HepG2 (cell line): ENCODE measurements around the gene GDPD4. TPM values are rescaled to one million over a fixed set of nuclear protein-coding genes. Genes with fewer than 3 reads are reported as not detected.

Experiments
- BRCA1 ChIP-seq: sonication (generic); formaldehyde crosslinking; IDR thresholded peaks from 2 replicates; pipeline ENCODE4 v1.4.0; 2020; ENCODE audit warnings: missing genetic modification reagents
- ELF1 ChIP-seq: sonication (generic); formaldehyde crosslinking; IDR thresholded peaks from 2 replicates; pipeline ENCODE4 v1.4.0; 2020; ENCODE audit warnings: missing genetic modification reagents
- GFI1 ChIP-seq: sonication (generic); formaldehyde crosslinking; IDR thresholded peaks from 2 replicates; pipeline ENCODE4 v1.5.0; 2020; ENCODE audit warnings: missing genetic modification reagents, mild to moderate bottlenecking, borderline replicate concordance
- GLI4 ChIP-seq: sonication (generic); formaldehyde crosslinking; IDR thresholded peaks from 2 replicates; pipeline ENCODE4 v1.5.1; 2020; ENCODE audit warnings: missing genetic modification reagents, mild to moderate bottlenecking, moderate library complexity, borderline replicate concordance
- GZF1 ChIP-seq: sonication (generic); formaldehyde crosslinking; IDR thresholded peaks from 2 replicates; pipeline ENCODE4 v1.5.1; 2020; ENCODE audit warnings: mild to moderate bottlenecking, missing genetic modification reagents
- HDAC1 ChIP-seq: sonication (generic); formaldehyde crosslinking; IDR thresholded peaks from 2 replicates; pipeline ENCODE4 v1.5.1; 2020; ENCODE audit warnings: mild to moderate bottlenecking, missing genetic modification reagents
- HNRNPH1 ChIP-seq: fragments of 200-400 bp; formaldehyde crosslinking; optimal IDR thresholded peaks from 2 replicates; pipeline ENCODE3; 2017; ENCODE audit warnings: mild to moderate bottlenecking, low read depth, low read length
- KLF11 ChIP-seq: IDR thresholded peaks from 2 replicates; pipeline ENCODE4 v1.6.1; 2016; ENCODE audit warnings: missing compliant biosample characterization
- SIX4 ChIP-seq: sonication (generic); formaldehyde crosslinking; IDR thresholded peaks from 2 replicates; pipeline ENCODE4 v1.4.0; 2020; ENCODE audit warnings: missing genetic modification reagents
- SMAD3 ChIP-seq: sonication (generic); formaldehyde crosslinking; IDR thresholded peaks from 2 replicates; pipeline ENCODE4 v1.4.0; 2020; ENCODE audit warnings: missing genetic modification reagents
- SNRNP70 ChIP-seq: fragments of 200-400 bp; formaldehyde crosslinking; IDR thresholded peaks from 2 replicates; pipeline ENCODE4 v1.6.1; 2017; ENCODE audit warnings: mild to moderate bottlenecking, low read depth, low read length, moderate library complexity
- SSRP1 ChIP-seq: IDR thresholded peaks from 2 replicates; pipeline ENCODE4 v1.6.1; 2016; ENCODE audit warnings: control low read depth
- ZFAT ChIP-seq: sonication (generic); formaldehyde crosslinking; conservative IDR thresholded peaks from 2 replicates; pipeline ENCODE4 v1.8.1; 2023; ENCODE audit warnings: missing genetic modification reagents, inconsistent platforms
- ZFP37 ChIP-seq: sonication (generic); formaldehyde crosslinking; IDR thresholded peaks from 2 replicates; pipeline ENCODE4 v1.4.0; 2020; ENCODE audit warnings: missing genetic modification reagents, borderline replicate concordance
- ZNF430 ChIP-seq: sonication (generic); formaldehyde crosslinking; IDR thresholded peaks from 2 replicates; pipeline ENCODE4 v1.9.0; 2021; ENCODE audit warnings: mild to moderate bottlenecking, missing genetic modification reagents
- ZNF441 ChIP-seq: sonication (generic); formaldehyde crosslinking; IDR thresholded peaks from 2 replicates; pipeline ENCODE4 v1.7.0; 2021; ENCODE audit warnings: missing genetic modification reagents, borderline replicate concordance
- polyA plus RNA-seq, 8 experiments: library from polyadenylated mRNA; depleted of rRNA in 3 of 8; stranded (reverse) in 7 of 8; unstranded in 1 of 8; fragments of >200 nt; fragmentation: Illumina TruSeq in 4 of 8; extraction: Trizol in 4 of 8; gene quantifications; 2 replicates each; pipeline versions ENCODE4 v1.2.1 to v1.2.3, GENCODE V29; 2011 to 2016; ENCODE audit warnings: low read depth in 4 of 8, missing spikeins in 1 of 8, mixed read lengths in 1 of 8; ENCODE audit not compliant: insufficient read depth in 1 of 8
- total RNA-seq, 5 experiments: library from RNA; depleted of rRNA; stranded (reverse); fragments of >200 nt; fragmentation: Illumina TruSeq; extraction: Trizol; gene quantifications; 2 replicates each; pipeline ENCODE4 v1.2.3, GENCODE V29; 2016; ENCODE audit warnings: low read depth in 1 of 5
- TF ChIP-seq, protein P1 (sequence below): sonication (generic); formaldehyde crosslinking; IDR thresholded peaks from 2 replicates; pipeline ENCODE4 v1.4.0; 2020; ENCODE audit warnings: missing genetic modification reagents
- TF ChIP-seq, protein P2 (sequence below): sonication (generic); formaldehyde crosslinking; IDR thresholded peaks from 2 replicates; pipeline ENCODE4 v1.8.1; 2023; ENCODE audit warnings: missing genetic modification reagents, mild to moderate bottlenecking, borderline replicate concordance
- TF ChIP-seq, protein P3 (sequence below): sonication (generic); formaldehyde crosslinking; IDR thresholded peaks from 2 replicates; pipeline ENCODE4 v1.4.0; 2020; ENCODE audit warnings: mild to moderate bottlenecking, missing genetic modification reagents
- TF ChIP-seq, protein P4 (sequence below): sonication (generic); formaldehyde crosslinking; IDR thresholded peaks from 2 replicates; pipeline ENCODE4 v1.4.0; 2020; ENCODE audit warnings: missing genetic modification reagents

GDPD4 gene
- total and polyA plus RNA-seq, 2 of the 13 experiments (the other 11 are each of a cell fraction or from before 2014, with no cell fraction given): not detected

DNA sequence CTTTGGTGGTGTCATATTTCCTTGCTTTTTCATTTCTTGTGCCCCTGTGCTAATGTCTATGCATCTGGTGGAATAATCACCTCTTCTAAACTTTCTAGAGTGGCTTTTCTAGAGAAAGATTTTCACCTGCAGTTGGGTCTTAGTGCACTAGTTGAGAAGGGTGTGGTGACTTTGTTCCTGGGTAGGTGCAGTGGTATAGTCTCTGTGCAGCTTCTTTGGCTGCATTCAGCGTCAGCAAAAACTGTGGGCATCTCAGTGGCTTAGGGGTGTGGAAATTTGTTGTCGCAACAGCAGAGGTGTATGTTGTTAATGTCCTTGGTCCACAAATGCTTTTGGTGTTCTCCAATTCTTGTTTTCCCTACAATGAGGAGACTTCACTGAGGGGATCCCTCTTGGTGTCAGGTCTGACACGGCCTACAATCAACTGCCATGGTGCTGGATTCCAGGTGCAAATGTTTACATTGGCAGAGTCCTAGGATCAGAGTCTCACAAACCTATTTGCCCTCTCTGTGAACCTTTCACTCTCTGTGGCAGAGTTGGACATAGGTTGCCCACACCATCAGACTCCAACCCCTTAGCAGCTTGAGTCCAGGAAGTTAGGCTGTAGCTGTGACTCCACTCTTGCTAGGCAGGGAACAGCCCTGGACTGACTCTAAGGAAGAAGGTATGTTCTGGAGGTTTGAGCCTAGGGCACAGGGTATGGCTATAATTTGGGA lies 48.8 kb downstream of the GDPD4 start (continued):
- TF ChIP-seq, protein P1, sequence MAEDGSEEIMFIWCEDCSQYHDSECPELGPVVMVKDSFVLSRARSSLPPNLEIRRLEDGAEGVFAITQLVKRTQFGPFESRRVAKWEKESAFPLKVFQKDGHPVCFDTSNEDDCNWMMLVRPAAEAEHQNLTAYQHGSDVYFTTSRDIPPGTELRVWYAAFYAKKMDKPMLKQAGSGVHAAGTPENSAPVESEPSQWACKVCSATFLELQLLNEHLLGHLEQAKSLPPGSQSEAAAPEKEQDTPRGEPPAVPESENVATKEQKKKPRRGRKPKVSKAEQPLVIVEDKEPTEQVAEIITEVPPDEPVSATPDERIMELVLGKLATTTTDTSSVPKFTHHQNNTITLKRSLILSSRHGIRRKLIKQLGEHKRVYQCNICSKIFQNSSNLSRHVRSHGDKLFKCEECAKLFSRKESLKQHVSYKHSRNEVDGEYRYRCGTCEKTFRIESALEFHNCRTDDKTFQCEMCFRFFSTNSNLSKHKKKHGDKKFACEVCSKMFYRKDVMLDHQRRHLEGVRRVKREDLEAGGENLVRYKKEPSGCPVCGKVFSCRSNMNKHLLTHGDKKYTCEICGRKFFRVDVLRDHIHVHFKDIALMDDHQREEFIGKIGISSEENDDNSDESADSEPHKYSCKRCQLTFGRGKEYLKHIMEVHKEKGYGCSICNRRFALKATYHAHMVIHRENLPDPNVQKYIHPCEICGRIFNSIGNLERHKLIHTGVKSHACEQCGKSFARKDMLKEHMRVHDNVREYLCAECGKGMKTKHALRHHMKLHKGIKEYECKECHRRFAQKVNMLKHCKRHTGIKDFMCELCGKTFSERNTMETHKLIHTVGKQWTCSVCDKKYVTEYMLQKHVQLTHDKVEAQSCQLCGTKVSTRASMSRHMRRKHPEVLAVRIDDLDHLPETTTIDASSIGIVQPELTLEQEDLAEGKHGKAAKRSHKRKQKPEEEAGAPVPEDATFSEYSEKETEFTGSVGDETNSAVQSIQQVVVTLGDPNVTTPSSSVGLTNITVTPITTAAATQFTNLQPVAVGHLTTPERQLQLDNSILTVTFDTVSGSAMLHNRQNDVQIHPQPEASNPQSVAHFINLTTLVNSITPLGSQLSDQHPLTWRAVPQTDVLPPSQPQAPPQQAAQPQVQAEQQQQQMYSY (CRISPR knock-in tag): no peak
- TF ChIP-seq SIX4 (CRISPR knock-in tag) (no peak), BRCA1 (no peak), HDAC1 (CRISPR knock-in tag) (peak; percentile 34; the same call in 1 of the 2 replicates), ZFAT (no peak), GFI1 (CRISPR knock-in tag) (no peak), SMAD3 (CRISPR knock-in tag) (no peak), GLI4 (CRISPR knock-in tag) (no peak), HNRNPH1 (no peak), ZFP37 (no peak), ZNF441 (CRISPR knock-in tag) (peak; percentile 69; the same call in 1 of the 2 replicates), ELF1 (peak; percentile 41; the same call in 1 of the 2 replicates), SSRP1 (CRISPR knock-in tag) (no peak), KLF11 (CRISPR knock-in tag) (no peak), SNRNP70 (no peak), GZF1 (CRISPR knock-in tag) (no peak), ZNF430 (CRISPR knock-in tag) (no peak)
- TF ChIP-seq, protein P2, sequence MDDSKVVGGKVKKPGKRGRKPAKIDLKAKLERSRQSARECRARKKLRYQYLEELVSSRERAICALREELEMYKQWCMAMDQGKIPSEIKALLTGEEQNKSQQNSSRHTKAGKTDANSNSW (CRISPR knock-in tag): no peak
- TF ChIP-seq, protein P3, sequence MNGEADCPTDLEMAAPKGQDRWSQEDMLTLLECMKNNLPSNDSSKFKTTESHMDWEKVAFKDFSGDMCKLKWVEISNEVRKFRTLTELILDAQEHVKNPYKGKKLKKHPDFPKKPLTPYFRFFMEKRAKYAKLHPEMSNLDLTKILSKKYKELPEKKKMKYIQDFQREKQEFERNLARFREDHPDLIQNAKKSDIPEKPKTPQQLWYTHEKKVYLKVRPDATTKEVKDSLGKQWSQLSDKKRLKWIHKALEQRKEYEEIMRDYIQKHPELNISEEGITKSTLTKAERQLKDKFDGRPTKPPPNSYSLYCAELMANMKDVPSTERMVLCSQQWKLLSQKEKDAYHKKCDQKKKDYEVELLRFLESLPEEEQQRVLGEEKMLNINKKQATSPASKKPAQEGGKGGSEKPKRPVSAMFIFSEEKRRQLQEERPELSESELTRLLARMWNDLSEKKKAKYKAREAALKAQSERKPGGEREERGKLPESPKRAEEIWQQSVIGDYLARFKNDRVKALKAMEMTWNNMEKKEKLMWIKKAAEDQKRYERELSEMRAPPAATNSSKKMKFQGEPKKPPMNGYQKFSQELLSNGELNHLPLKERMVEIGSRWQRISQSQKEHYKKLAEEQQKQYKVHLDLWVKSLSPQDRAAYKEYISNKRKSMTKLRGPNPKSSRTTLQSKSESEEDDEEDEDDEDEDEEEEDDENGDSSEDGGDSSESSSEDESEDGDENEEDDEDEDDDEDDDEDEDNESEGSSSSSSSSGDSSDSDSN (CRISPR knock-in tag): no peak
- TF ChIP-seq, protein P4, sequence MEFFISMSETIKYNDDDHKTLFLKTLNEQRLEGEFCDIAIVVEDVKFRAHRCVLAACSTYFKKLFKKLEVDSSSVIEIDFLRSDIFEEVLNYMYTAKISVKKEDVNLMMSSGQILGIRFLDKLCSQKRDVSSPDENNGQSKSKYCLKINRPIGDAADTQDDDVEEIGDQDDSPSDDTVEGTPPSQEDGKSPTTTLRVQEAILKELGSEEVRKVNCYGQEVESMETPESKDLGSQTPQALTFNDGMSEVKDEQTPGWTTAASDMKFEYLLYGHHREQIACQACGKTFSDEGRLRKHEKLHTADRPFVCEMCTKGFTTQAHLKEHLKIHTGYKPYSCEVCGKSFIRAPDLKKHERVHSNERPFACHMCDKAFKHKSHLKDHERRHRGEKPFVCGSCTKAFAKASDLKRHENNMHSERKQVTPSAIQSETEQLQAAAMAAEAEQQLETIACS: no peak
